ENCODE measurements around the gene CAMTA1.

Gene CAMTA1

DNA sequence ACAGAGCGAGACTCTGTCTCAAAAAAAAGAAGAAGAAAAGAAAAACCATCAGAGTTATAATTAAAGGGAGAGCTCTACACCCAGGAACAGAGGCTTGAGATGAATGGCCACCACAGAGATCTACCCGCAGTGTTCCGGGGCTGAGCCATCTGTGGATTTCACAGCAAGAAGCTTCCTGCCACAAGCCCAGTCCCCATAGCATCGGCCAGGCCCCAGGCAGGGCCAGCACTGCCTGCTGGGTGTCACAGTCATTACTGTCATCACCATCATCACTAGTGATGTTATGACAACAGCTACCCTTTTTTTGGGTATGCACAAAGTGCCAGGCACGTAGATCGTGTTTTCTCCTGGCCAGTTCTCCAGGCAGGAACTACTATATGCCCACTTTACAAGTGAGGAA lies 874.3 kb downstream of the CAMTA1 start:
- H3K4me3 ChIP-seq (ENCODE audit: low read length), result no peak overlapping the region
- TF ChIP-seq, protein P1, sequence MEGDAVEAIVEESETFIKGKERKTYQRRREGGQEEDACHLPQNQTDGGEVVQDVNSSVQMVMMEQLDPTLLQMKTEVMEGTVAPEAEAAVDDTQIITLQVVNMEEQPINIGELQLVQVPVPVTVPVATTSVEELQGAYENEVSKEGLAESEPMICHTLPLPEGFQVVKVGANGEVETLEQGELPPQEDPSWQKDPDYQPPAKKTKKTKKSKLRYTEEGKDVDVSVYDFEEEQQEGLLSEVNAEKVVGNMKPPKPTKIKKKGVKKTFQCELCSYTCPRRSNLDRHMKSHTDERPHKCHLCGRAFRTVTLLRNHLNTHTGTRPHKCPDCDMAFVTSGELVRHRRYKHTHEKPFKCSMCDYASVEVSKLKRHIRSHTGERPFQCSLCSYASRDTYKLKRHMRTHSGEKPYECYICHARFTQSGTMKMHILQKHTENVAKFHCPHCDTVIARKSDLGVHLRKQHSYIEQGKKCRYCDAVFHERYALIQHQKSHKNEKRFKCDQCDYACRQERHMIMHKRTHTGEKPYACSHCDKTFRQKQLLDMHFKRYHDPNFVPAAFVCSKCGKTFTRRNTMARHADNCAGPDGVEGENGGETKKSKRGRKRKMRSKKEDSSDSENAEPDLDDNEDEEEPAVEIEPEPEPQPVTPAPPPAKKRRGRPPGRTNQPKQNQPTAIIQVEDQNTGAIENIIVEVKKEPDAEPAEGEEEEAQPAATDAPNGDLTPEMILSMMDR (conservative IDR thresholded peaks at IDR 0.05; ENCODE audit: low read depth, low read length), result no peak
- DNase-seq (ENCODE audit: low read depth), result no peak

DNA sequence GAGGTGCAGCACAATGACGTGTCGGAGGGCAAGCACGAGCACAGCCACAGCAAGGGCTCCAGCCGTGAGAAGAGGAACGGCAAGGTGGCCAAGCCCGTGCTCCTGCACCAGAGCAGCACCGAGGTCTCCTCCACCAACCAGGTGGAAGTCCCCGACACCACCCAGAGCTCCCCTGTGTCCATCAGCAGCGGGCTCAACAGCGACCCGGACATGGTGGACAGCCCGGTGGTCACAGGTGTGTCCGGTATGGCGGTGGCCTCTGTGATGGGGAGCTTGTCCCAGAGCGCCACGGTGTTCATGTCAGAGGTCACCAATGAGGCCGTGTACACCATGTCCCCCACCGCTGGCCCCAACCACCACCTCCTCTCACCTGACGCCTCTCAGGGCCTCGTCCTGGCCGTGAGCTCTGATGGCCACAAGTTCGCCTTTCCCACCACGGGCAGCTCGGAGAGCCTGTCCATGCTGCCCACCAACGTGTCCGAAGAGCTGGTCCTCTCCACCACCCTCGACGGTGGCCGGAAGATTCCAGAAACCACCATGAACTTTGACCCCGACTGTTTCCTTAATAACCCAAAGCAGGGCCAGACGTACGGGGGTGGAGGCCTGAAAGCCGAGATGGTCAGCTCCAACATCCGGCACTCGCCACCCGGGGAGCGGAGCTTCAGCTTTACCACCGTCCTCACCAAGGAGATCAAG lies 878.3 kb downstream of the CAMTA1 start:
- DNase-seq (ENCODE audit: low read depth), result no peak
- TF ChIP-seq, protein P1 (conservative IDR thresholded peaks at IDR 0.05; ENCODE audit: low read depth, low read length), result no peak
- no peak overlapping the region for H3K4me3 ChIP-seq (ENCODE audit: low read length)

DNA sequence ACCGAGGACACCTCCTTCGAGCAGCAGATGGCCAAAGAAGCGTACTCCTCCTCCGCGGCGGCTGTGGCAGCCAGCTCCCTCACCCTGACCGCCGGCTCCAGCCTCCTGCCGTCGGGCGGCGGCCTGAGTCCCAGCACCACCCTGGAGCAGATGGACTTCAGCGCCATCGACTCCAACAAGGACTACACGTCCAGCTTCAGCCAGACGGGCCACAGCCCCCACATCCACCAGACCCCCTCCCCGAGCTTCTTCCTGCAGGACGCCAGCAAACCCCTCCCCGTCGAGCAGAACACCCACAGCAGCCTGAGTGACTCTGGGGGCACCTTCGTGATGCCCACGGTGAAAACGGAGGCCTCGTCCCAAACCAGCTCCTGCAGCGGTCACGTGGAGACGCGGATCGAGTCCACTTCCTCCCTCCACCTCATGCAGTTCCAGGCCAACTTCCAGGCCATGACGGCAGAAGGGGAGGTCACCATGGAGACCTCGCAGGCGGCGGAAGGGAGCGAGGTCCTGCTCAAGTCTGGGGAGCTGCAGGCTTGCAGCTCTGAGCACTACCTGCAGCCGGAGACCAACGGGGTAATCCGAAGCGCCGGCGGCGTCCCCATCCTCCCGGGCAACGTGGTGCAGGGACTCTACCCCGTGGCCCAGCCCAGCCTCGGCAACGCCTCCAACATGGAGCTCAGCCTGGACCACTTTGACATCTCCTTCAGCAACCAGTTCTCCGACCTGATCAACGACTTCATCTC lies 879.1 kb downstream of the CAMTA1 start:
- no peak for DNase-seq (ENCODE audit: low read depth)
- TF ChIP-seq, protein P1 (conservative IDR thresholded peaks at IDR 0.05; ENCODE audit: low read depth, low read length), result no peak
- H3K4me3 ChIP-seq (ENCODE audit: low read length), result no peak overlapping the region

DNA sequence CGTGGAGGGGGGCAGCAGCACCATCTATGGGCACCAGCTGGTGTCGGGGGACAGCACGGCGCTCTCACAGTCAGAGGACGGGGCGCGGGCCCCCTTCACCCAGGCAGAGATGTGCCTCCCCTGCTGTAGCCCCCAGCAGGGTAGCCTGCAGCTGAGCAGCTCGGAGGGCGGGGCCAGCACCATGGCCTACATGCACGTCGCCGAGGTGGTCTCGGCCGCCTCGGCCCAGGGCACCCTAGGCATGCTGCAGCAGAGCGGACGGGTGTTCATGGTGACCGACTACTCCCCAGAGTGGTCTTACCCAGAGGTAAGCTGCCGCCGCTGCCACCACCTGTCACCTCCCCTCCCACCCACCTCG lies 879.6 kb downstream of the CAMTA1 start:
- H3K4me3 ChIP-seq (ENCODE audit: low read length), result no peak overlapping the region
- no peak for DNase-seq (ENCODE audit: low read depth)
- TF ChIP-seq, protein P1 (conservative IDR thresholded peaks at IDR 0.05; ENCODE audit: low read depth, low read length), result no peak

DNA sequence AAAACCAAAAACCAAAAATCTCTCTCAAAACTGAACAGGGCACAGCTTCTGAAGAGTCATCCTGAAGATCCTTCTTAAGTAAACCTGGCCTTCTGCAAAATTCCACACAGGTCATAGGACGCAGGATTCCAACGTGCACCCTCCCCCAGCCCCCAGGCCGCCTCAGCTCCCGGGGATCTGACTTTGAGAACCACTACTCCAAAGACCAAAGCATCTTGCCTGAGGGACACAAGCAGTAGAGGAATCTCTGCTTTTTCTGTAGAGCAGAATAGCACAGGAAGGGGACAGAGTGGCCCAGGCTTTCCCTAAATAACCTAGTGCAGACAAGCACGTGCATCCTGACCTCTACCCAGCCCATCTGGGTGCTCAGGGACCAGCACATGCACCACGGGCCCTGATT lies 881.0 kb downstream of the CAMTA1 start:
- no peak for DNase-seq (ENCODE audit: low read depth)
- H3K4me3 ChIP-seq (ENCODE audit: low read length), result no peak overlapping the region
- TF ChIP-seq, protein P1 (conservative IDR thresholded peaks at IDR 0.05; ENCODE audit: low read depth, low read length), result no peak

DNA sequence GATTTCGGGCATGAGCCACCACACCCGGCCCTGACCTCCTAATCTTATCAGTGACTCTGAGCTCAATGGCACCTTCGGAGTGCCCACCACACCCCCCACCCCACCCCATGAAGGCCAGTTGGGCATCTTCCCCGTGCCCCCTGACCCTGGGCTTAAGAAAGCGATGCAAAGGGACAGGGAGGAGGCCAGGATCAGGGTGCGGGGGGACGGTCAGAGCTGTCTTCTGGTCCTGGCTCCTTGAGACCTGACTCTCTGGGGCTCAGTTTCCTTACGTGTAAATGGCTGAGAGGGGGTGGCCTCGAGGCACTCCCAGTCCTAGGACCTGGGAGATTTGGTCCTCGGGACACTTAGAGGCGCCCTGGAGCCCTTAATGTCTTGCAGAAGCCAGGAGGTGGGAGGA lies 881.9 kb downstream of the CAMTA1 start:
- TF ChIP-seq, protein P1 (conservative IDR thresholded peaks at IDR 0.05; ENCODE audit: low read depth, low read length), result no peak
- H3K4me3 ChIP-seq (ENCODE audit: low read length), result no peak overlapping the region
- DNase-seq (ENCODE audit: low read depth), result no peak

All from retinal pigment epithelial cell (primary cell).